Measurements from ENCODE around the gene PPP2R2B. TPM values are rescaled to one million over a fixed set of nuclear protein-coding genes. Genes with fewer than 3 reads are reported as not detected.

PPP2R2B gene
- total RNA-seq, 1 experiment from 2014 or later: not detected

DNA sequence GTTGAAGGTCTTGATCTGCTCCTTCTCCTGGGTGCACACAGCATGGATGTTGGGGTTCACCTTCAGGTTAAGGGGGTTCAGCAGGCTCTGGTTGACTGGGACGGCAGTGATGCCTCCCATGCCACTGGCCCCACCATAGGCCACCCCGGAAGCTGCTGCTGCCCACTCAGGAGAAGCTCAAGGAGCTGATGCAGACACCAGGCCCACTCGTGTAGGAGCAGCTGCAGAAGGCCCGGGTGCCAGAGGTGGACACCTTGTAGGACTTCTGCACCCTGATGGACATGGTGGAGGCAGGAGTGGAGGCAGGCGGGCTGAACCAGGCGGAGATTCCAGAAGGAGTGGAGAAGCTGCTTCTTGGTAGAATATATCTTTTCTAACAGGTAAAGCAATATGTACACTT is 171.2 kb downstream of the PPP2R2B start:
- no peaks in the 10 kb centered on the region for H3K9me3 ChIP-seq (ENCODE audit: control insufficient read depth in 1 of 2, insufficient read depth in 1 of 2, low read depth in 1 of 2, low read length in 2 of 2)
- no peaks in the 10 kb centered on the region for H3K79me2 ChIP-seq (ENCODE audit: insufficient read depth, low read length)
- ChIA-PET RAD21 (ENCODE audit: low non-redundant PET in 1 of 2, low total read pairs in 2 of 2, uncharacterized antibody in 2 of 2, unreplicated experiment in 2 of 2) (no interaction called here), CTCF (no interaction called here), POLR2A (no interaction called here)
- BruUV-seq (replicated peaks): no TSS peak
- no peak overlapping the region for H3K27ac ChIP-seq (ENCODE audit: low read depth, low read length)
- no peaks in the 10 kb centered on the region for H3K9me2 ChIP-seq (ENCODE audit: insufficient read depth)
- H3K36me3 ChIP-seq (ENCODE audit: control insufficient read depth in 1 of 2, insufficient read depth in 2 of 2, low read length in 2 of 2): no peaks in the 10 kb centered on the region
- TF ChIP-seq, protein P1, sequence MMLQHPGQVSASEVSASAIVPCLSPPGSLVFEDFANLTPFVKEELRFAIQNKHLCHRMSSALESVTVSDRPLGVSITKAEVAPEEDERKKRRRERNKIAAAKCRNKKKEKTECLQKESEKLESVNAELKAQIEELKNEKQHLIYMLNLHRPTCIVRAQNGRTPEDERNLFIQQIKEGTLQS (IDR thresholded peaks at IDR 0.05): no peak
- no peak for TF ChIP-seq FOSL1 (IDR thresholded peaks at IDR 0.05; ENCODE audit: low read depth)
- no peak overlapping the region for H3K4me3 ChIP-seq (replicated peaks in 1 of 2; ENCODE audit: low read depth in 1 of 2, low read length in 2 of 2)
- H2AFZ ChIP-seq (ENCODE audit: low read depth, low read length, poor library complexity, severe bottlenecking): no peak overlapping the region
- intact Hi-C loops (cut with micrococcal nuclease): no loop called here
- DNase-seq (ENCODE audit: low read depth, low spot score) (no peak), ATAC-seq (no peak)
- no peaks in the 10 kb centered on the region for H4K20me1 ChIP-seq (ENCODE audit: insufficient read depth)
- no peaks in the 10 kb centered on the region for H3K4me1 ChIP-seq (ENCODE audit: control insufficient read depth in 1 of 2, insufficient read depth in 2 of 2, low read length in 2 of 2)
- H3K9ac ChIP-seq (ENCODE audit: low read length): no peak overlapping the region
- H3K27me3 ChIP-seq (ENCODE audit: insufficient read depth, low read length): no peaks in the 10 kb centered on the region
- H3K4me2 ChIP-seq (ENCODE audit: low read length): no peak overlapping the region

GRCh38 chr5:146706321-146706972 is 172.1 kb downstream of the PPP2R2B start:
- H3K9me2 ChIP-seq (ENCODE audit: insufficient read depth): no peaks in the 10 kb centered on the region
- H2AFZ ChIP-seq (ENCODE audit: low read depth, low read length, poor library complexity, severe bottlenecking): no peak overlapping the region
- H3K9me3 ChIP-seq (ENCODE audit: control insufficient read depth in 1 of 2, insufficient read depth in 1 of 2, low read depth in 1 of 2, low read length in 2 of 2): no peaks in the 10 kb centered on the region
- H3K4me2 ChIP-seq (ENCODE audit: low read length): no peak overlapping the region
- RAD21 ChIA-PET (ENCODE audit: low non-redundant PET in 1 of 2, low total read pairs in 2 of 2, uncharacterized antibody in 2 of 2, unreplicated experiment in 2 of 2): no interaction called here
- CTCF ChIA-PET: interaction anchor here (1.3 kb wide), 1 partner anchor 10 kb away, joined by 3 read pairs; no protein-coding TSS in a partner anchor
- no TSS peak for BruUV-seq (replicated peaks)
- H3K9ac ChIP-seq (ENCODE audit: low read length): no peak overlapping the region
- no peaks in the 10 kb centered on the region for H3K27me3 ChIP-seq (ENCODE audit: insufficient read depth, low read length)
- H3K36me3 ChIP-seq (ENCODE audit: control insufficient read depth in 1 of 2, insufficient read depth in 2 of 2, low read length in 2 of 2): no peaks in the 10 kb centered on the region
- intact Hi-C loops (cut with micrococcal nuclease): no loop called here
- no peaks in the 10 kb centered on the region for H3K4me1 ChIP-seq (ENCODE audit: control insufficient read depth in 1 of 2, insufficient read depth in 2 of 2, low read length in 2 of 2)
- no peak overlapping the region for H3K4me3 ChIP-seq (replicated peaks in 1 of 2; ENCODE audit: low read depth in 1 of 2, low read length in 2 of 2)
- H3K79me2 ChIP-seq (ENCODE audit: insufficient read depth, low read length): no peaks in the 10 kb centered on the region
- no peak overlapping the region for H3K27ac ChIP-seq (ENCODE audit: low read depth, low read length)
- peak in 2 of 3 experiments; percentile 13 to 30; a peak in 1 of 6 replicates for TF ChIP-seq CTCF (IDR thresholded peaks at IDR 0.05 in 2 of 3, conservative IDR thresholded peaks at IDR 0.05 in 1 of 3; ENCODE audit: borderline replicate concordance in 1 of 3, insufficient read depth in 1 of 3, low read depth in 2 of 3, low read length in 2 of 3)
- no peak for TF ChIP-seq POLR2AphosphoS5 (IDR thresholded peaks at IDR 0.05; ENCODE audit: low read depth, low read length)
- POLR2A ChIA-PET: no interaction called here
- ATAC-seq (peak; percentile 22; the same call in 1 of the 2 replicates), DNase-seq (ENCODE audit: low read depth, low spot score) (no peak)
- H4K20me1 ChIP-seq (ENCODE audit: insufficient read depth): no peaks in the 10 kb centered on the region
